ENCODE measurements around the gene MDM2.
"Not testable (repeated sequence)": the region's sequence is repeated elsewhere in the genome, so short reads cannot be mapped to it uniquely, and the experiment has no call there.

Gene MDM2

DNA sequence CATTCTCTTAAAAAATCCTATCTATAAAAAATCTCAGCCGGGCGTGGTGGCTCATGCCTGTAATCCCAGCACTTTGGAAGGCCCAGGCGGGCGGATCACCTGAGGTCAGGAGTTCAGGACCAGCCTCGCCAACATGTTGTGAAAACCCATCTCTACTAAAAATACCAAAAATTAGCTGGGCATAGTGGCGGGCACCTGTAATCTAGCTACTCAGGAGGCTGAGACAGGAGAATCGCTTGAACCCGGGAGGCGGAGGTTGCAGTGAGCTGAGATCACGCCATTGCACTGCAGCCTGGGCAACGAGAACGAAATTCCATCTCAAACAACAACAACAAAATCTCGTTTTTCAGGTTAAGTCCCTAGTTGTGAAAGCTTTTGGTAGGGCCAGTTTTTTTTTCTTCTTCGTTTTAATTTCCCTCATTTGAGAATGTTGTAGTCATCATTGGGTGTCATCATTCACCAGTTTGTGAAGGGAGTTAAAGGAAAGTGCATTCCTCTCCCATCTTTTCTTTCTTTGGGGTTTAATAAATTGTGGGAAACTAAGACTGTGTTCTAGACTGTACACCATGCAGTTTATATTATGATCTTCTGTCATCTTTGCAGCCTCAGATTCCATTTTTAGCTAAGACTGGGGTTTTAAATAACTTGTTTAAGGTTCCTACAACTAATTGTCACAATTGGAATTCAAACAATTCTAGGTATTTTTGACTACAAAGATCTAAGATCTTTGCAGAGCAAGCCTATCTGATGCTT, 23.9 kb downstream of the MDM2 start:
- DNase-seq, result no peak

DNA sequence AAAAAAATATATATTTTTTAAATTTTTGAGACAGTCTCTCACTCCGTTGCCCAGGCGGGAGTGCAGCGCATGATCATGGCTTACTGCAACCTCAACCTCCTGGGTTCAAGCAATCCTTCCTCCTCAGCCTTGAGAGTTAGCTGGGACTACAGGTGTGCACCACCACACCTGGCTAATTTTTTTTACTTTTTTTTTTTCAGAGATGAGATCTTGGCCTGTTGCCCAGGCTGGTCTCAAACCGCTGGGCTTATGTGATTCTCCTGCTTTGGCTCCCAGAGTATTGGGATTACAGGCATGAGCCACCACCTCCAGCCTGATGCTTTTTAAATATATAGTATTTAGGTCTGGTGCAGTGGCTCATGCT, 24.5 kb downstream of the MDM2 start:
- DNase-seq, result no peak

DNA sequence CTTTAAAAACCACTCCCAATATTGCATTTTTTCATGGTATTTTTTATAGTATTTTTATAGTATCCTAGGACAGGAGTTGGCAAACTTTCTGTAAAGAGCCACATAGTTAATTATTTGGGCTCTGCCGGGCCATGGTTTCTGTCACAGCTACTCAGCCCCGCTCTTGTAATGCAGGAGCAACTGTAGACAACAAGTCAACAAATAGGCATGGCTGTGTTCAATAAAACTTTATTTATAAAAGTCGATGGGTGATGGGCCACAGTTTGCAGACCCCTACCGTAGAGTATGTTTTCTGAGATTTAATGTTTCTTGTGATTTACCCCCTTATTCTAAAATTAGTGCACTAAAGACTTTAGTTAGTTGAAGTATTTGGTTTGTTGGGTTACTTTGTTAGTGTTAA, 25.5 kb downstream of the MDM2 start:
- DNase-seq, result no peak

DNA sequence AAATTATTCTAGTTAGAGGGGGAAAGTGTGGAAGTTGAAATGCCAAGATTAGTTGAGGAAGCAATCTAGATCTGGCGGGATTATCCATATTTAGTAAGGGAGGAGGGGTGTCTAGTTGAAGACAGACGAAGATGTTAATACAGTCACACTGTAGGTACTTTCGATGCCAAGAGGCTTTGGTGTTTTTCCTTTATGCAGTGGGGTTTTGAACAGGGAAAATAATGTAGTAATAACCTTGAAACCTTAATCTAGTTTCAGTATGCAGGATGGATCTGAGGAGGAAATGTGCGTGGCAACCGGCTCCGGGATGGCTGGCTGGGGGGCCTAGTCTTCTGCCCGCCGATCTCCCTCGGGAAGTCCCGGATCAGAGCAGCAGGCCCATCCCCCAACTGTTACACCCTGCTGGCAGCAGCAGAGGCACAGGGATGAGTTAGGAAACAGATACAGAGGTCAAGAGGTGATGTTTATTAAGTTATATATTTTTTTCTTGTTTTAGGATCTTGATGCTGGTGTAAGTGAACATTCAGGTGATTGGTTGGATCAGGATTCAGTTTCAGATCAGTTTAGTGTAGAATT, 27.4 kb downstream of the MDM2 start:
- DNase-seq, result no peak

DNA sequence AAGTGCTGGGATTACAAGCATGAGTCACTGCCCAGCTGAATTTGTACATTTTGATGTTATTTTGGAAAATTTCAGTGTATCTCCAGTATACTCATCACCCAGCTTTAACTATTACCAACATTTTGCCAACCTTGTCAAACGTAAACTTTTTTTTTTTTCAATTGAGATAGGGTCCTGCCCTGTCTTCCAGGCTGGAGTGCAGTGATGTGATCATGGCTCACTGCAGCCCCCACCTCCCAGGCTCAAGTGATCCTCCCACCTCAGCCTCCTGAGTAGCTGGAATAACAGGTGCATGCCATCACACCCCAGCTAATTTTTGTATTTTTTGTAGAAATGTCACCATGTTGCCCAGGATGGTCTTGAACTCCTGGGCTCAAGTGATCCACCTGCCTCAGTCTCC, 29.2 kb downstream of the MDM2 start:
- no peak for DNase-seq

DNA sequence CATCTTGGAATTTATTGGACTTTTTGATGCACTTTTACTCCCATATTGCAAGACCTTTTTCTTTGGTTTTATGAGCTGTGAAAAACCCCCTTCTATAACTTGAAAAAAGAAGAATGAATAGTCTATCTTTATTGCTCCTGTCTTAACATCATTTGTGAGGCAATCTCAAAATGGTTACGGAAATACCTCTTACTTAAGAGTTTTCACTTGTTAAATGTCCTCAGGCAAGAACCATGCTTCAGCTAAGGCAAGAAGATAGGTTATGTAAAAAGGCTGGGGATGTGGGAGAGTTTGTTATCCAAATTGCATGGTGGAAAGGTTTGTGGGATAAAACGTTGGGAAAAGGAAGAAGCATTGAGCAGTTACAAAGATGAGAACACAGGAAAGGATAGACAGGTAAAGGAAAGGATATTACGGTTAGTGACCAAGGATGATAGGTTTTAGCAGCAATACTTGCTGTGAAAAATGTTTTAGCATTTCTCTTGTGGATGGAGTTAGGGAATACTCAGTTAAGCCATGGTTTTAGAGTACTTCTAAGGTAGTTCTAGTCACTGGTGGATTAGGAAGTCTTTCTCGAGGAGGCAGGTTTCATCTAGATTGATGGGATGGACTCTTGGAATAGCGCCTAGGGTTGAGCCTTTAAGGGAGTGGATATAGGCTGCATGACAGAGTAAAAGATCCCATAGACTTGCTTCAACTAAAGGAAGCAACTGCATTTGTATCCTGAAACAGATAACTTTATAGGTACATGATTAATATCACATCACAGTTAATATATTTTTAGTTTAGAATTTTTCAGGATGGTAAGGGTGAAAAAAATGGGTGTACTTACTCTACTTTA, 30.3 kb downstream of the MDM2 start:
- no peak for DNase-seq

DNA sequence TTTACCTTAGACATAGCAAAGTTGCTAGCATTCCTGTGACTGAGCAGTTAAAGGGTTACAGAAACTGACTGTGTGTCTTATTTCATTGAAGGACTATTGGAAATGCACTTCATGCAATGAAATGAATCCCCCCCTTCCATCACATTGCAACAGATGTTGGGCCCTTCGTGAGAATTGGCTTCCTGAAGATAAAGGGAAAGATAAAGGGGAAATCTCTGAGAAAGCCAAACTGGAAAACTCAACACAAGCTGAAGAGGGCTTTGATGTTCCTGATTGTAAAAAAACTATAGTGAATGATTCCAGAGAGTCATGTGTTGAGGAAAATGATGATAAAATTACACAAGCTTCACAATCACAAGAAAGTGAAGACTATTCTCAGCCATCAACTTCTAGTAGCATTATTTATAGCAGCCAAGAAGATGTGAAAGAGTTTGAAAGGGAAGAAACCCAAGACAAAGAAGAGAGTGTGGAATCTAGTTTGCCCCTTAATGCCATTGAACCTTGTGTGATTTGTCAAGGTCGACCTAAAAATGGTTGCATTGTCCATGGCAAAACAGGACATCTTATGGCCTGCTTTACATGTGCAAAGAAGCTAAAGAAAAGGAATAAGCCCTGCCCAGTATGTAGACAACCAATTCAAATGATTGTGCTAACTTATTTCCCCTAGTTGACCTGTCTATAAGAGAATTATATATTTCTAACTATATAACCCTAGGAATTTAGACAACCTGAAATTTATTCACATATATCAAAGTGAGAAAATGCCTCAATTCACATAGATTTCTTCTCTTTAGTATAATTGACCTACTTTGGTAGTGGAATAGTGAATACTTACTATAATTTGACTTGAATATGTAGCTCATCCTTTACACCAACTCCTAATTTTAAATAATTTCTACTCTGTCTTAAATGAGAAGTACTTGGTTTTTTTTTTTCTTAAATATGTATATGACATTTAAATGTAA, 31.5 kb downstream of the MDM2 start:
- DNase-seq, result no peak

DNA sequence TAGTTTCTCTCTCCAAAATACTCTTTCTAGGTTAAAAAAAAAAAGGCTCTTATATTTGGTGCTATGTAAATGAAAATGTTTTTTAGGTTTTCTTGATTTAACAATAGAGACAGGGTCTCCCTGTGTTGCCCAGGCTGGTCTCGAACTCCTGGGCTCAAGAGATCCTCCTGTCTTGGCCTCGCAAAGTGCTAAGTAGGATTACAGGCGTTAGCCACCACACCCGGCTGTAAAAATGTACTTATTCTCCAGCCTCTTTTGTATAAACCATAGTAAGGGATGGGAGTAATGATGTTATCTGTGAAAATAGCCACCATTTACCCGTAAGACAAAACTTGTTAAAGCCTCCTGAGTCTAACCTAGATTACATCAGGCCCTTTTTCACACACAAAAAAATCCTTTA, 33.2 kb downstream of the MDM2 start:
- not testable (repeated sequence) for DNase-seq

DNA sequence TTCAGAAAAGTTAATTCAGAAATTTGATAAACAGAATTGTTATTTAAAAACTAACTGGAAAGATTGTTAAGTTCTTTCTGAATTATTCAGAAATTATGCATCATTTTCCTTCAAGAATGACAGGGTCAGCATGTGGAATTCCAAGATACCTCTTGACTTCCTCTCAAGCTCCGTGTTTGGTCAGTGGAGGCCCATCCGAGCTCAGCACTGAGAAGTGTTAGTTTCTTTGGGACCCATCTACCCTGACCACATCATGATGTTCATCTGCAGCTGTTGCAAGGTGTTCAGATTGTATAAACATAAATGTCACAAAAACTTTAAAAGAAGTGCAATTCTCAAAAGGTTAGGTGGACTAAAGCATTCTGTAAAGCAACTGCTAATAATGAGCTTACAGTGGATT, 33.7 kb downstream of the MDM2 start:
- no peak for DNase-seq

DNA sequence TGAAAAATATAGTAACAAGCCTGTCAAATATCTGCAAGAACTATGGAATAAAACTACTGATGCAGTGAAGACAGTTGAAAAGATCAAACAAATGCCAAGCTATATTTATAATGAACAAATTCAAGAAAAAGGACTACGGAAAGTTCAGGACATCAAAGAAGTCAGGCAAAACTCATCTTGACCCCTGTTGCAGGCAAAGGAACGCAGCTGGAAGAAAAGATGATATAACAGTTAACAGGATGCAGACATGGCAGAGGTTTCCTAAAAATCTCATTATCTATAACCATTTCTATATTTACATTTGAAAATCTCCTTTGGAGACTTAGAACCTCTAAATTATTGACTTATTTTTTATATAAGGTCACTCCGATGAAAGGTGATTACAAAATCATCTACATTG, 34.1 kb downstream of the MDM2 start:
- DNase-seq, result no peak

DNA sequence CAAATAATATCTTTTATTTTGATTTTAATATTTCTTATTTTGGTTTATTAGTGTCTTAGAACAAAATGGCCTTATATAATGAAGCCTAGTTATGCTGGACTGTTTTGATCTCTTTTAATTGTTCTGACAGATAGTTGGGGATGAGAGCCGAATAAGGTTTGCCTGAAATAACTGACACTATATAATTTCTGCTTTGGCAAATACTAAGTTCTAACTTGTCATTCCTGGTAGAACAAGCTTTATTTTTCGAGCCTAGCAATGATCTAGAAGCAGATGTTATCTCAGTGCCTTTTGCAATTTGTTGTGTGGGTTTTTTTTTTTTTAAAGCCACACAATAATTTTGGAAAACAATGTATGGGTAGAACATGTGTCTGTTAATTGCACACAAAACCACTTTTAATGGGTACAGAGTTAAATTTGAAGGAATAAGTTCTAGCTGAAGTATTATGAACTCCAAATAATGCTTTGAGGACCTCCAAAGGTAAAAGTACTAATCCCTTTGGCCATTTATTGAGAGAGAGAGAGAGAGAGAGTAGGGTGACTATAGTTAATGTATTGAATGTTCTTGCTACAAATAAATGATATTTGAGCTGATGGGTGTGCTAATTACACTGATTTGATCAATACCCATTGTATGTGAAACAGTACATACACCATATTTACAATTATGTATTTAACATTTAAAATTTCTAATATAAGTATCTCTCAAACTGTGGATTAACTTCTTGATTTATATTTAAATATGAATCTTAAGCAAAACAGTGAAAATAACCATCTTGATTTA, 35.0 kb downstream of the MDM2 start:
- DNase-seq, result no peak

DNA sequence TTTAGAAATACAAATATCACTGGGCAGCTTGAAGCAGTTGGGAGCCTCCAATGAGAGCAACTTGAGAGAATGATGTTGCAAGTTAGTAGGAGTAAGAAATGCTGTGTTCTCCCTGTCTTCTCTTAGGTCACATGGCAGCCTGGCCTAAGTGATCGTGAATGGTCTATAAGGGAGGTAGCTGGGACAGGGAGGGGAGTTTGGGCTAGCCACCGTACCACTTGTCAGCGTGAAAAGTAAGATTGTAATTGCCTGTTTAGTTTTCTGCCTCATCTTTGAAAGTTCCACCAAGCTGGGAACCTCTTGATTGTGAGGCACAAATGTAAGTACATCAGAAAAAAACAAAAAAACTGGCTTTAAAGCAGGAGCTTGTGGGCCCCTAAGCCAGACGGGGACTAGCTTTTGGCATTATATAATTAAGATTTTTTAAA, 36.4 kb downstream of the MDM2 start:
- DNase-seq, result no peak

DNA sequence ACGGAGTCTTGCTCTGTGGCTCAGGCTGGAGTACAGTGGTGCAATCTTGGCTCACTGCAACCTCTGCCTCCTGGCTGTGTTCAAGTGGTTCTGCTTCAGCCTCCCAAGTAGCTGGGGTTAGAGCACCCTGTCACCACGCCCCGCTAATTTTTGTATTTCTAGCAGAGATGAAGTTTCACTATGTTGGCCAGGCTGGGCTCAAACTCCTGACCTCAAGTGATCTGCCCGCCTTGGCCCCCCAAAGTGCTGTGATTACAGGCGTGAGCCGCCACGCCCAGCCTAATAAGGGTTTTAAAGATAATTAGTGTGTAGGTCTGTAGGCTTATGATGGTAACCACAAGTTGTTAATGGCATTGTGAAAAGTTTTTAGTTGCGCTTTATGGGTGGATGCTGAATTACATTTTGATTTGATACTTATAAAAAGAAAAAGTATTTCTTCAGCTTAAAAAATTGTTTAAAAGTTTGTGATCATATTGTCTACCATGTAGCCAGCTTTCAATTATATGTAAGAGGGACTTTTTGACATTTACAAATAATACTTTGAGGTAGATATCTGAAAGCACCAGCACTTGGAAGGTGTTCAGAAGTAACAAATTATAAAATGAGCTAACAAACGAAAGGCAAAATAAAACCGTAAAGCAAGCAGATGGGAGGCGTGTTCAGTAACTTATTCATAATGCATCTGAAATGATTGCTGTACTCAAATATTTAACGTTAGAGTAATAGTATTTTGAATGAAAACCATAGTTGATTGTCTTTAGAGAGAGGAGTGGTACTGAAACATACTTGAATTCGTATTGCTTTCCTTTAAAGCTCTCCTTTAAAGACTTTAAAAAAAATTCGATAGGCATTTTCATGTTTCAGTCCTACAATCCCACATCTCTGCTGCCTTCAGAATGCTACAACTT, 37.1 kb downstream of the MDM2 start:
- DNase-seq, result no peak

DNA sequence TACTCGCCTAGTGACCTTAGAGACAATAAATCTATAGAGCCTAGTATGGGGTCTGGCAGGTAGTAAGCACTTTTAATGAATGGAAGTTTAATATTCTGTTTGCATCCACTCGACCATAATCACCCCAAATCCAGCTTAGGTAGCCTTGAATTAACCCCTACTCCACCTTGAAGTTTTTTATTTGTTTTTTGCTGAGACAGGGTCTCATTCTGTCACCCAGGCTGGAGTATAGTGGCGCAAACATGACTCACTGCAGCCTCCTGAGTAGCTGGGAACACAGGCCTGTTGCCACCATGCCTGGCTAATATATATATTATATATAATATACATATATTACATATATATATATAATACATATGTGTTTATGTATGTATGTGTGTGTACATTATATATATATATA, 38.8 kb downstream of the MDM2 start:
- DNase-seq, result no peak

DNA sequence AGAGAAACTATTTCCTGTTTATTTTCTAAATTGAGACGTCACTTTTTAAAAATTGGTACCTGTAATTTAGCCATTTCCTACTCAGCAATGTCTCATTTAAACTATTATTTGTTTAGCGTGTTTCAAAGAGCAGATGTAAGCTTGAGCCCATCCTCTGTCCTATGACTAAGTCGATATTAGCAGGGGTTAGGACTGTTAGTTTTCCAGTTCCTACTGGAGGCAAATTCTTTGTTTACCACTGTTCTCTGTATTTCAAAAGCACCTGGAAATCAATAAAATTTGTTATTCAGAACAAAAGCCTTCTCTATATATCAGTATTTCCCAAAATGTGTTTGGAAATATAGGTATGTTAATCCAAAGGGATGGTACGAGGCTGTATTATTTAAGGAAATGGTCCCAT, 42.4 kb downstream of the MDM2 start:
- no peak for DNase-seq

DNA sequence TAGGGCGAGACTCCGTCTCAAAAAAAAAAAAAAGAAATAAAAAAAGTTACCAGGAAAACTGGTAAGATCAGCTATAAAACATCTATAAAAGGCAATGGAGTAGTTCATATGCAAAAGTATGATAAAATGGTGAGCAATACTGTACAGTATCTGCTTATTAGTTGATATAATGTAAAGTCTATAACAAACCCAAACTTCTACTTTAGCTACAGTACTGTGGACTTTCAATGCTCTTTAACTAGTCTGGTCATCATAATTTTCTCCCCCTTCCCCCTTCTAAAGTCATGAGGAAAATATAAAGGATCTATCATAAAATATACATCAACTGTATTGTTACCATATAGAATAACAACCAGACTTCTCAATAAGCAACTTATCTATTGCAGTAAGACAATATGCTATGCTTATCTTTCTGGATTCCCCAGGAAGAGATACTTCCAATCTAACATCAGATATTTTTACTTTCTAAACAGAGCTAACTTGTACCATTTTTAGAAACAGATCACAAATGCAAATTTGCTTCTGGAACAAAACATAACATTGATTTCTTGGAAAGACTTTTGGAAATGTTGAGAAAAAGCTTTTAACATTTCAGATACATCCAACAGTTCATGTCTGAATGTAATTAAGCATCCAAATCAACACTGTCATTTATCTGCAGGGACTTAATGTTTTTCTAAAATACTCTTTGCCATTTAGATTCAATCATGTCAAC, 43.8 kb downstream of the MDM2 start:
- no peak for DNase-seq

DNA sequence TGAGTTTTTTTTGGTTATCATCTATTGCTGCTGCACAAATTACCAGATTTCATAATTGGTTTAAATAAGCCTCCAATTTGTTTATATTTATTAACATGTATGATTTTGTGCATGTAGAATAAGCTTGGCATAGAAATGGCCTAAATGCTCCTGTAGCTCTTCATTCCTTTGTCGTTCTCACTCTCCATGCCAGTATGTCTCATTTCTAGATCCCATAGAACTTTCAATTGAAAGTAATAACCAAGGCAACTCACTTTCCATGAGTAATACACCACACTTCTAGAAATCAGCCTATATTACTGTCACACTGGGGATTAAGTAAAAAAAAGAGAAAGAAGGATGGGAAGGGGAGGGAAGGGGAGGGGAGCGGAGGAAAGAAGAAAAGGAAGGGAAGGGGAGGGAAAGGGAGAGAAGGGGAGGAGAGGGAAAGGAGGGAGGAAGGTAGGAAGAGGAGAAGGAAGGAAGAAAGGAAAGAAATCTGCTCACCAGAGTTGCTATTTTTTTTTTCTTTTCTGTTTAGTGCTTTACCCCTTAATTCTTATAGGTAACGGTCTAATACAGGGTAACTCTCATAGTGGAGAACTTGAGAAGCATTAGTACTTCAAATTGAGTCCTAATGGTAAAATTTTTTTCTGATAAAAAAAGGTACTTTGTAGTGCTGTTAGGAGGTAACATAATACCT, 45.6 kb downstream of the MDM2 start:
- DNase-seq, result no peak

DNA sequence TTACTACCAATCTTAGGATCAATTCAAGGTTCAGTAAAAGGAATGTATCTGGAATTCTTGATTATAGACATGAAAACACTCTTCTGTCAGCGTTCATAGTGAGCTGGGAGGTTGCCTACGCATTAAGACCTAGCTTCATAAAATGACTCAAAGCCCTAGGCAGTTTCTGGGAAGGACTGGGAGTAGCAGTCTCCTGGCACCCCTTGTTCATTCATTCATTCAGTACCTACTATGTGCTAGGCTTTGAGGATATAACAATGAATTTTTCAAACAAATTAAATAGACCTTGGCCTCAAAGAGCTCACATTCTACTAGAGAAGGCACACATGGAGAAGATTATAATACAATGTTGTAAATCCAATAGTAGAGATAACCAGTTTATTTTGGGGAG, 46.1 kb downstream of the MDM2 start:
- DNase-seq, result no peak

DNA sequence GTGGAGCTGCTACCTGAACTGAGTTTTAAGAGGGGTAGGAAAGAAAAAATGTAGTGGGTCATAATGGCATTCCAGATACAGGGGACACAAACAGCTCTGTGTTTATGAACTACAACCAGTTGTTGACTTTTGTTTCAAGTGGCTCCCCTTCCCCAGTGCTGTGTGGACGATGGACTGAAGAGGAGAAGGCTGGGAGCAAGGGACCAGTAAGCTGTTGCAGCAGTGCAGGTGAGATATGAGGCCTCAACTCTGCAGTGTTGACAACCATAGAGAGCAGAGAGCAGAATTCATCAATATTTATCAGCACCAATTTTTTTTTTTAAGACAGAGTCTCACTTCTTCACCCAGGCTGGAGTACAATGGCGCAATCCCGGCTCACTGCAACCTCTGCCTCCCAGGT, 46.6 kb downstream of the MDM2 start:
- no peak for DNase-seq

DNA sequence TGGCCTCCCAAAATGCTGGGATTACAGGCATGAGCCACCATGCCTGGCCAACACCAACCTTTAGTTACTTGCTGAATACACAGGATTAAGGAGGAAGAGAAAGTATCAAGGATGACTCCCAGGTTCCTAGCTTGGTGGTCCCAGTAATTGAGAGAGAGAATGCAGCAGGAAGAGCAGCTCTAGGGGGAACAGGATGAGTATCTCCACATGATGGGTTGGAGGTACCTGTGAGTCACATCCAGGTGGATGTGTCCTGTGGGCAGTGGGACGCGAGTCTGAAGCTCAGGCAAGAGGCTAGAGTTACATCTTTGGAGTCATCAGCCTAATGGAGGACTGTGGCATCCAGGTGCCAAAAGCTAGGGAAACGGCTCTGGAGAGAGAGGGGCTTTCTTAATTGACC, 47.1 kb downstream of the MDM2 start:
- DNase-seq, result no peak
